Right hindlimb (tissue), 1 donor: Measurements from ENCODE around the gene ITSN1.

Experiments
- DNase-seq: peaks from one replicate; pipeline ENCODE4 v3.0.0-alpha.2; 2018

Gene ITSN1

DNA sequence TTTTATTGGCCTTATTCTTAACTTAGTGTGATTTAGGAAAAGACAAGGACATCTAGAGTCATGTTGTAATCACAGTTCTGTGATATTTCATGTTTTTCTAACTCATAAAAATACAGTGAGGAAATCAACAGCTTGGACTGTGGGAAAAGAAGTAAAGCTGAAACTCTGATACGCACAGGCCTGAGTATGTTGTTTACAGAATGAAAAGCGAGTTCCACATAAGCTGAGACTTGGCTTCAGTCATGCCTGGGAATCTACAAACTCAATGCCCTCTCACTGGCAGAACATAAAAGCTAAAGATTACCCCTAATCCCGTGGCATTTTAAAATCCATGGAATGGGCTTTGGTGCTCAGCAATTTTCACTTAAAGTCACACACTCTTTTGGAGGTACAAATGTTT, 296.9 kb downstream of the ITSN1 start:
- DNase-seq: no peak

DNA sequence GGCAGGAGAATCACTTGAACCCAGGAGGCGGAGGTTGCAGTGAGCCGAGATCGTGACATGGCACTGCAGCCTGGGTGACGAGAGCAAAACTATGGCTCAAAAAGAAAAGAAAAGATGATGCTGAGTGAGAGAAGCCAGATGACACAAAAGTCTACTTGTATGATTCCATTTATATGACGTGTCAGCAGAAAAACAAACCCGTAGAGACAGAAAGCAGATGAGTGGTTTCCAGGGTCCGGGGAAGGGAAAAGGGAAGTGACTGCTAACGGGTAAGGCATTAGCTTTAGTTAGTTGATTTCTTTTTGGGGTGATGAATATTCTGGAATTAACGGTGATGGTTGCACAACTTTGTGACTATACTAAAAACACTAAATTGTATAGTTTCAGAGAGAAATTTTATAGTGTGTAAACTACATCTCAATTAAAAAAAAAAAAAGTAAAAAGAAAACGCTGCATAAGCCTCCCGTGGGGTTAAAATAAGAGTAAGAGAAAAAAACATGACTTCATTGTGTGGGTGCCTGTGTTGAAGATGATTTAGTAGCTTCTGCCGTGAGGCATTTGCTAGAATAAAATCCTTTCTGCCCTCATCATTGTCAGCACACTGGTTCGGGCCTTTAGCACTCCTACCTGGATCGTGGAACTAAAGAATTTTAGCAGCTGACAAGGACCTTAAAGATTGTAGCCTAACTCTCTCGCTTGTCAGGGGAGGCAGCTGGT, 298.0 kb downstream of the ITSN1 start:
- no peak for DNase-seq

DNA sequence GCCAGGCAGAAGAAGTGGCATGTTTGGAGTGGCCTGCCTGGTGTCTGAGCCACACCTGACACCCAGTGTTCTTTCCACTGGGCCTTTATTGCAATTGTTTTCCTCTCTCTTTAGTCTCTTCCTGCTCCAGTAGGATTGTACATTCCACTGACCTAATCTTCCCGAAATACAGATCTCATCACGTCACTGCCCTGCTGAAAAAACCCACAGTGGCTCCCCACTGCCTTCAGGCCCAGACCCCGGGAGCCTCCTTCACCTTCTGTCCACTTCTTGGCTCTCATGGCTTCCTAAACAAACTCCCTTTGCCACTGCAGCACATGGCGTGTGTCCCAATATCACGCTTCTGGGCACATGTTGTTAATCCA, 298.6 kb downstream of the ITSN1 start:
- no peak for DNase-seq

DNA sequence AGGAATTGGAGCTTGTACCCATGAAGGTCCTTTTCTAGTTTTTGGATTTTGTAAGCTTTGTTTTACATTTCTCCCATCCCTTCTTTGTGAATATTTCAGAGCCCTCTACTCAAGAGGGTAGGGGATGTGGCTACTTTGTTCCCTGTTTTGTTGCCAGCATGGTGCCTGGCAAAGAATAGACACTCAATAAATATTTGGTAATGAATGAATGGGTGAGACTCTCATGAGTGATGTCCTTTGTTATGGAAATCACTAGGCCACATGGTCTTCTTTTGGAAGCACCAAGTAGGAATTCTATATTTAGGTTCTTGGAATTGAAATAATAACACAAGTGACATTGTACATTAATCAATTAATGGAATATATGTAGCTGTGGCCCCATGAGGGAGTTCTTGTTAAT, 300.1 kb downstream of the ITSN1 start:
- no peak for DNase-seq

DNA sequence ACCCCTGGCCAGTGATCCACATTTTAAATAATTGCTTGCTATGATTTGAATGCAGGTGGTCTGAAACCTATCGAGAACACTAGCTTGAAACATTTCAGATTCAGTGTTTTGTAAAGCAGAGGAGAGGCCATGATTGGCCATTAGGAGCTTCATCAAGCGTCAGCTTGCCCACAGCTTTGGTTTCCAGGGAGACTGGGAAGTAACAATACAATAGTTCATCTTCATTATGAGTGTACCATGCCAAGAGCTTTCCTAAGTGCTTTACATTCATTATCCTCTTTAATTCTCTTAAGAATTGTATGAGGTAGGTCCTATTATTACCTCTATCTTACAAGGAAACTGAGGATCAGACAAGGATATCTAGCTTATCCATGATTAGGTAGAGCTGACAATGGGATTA, 301.0 kb downstream of the ITSN1 start:
- no peak for DNase-seq

DNA sequence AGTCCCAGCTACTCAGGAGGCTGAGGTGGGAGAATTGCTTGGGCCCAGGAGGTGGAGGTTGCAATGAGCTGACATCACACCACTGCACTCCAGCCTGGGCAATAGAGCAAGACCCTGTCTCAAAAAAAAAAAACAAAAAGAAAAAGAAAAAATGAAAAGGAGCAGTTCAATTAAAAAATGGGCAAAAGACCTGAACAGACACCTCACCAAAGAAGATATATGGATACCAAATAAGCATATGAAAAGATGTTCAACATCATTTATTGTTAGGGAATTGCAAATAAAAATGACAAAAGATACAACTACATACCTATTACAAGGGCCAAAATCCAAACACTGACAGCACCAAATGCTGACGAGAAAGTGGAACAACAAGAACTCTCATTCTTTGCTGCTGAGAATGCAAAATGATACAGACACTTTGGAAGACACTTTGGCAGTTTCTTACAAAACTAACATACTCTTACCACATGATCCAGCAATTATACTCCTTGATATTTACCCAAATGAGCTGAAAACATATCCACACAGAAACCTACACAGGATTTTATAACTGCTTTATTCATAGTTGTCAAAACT, 302.0 kb downstream of the ITSN1 start:
- no peak for DNase-seq

DNA sequence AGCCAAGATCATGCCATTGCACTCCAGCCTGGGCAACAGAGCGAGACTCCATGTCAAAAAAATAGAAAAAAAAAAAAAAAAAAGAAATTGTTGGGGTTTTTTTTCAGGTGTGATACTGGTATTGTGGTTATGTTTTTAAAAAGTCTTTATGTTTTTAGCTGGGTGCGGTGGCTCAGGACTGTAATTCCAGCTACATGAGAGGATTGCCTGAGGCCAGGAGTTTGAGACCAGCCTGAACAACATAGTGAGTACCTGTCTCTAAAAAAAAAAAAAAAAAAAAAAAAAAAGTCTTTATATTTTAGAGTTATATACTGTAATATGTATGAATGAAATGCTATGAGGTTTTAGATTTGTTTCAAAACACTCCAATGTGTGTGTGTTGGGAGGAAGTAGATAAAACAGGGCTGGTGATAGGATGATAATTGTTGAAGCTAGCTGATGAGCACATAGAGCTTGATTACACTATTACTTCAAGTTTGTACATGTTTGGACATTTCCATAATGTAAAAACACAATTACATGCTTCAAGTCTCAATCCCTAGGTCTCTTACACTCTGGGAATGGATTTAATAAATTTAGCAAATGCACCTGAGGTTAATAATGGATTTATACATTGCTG, 303.5 kb downstream of the ITSN1 start:
- no peak for DNase-seq

DNA sequence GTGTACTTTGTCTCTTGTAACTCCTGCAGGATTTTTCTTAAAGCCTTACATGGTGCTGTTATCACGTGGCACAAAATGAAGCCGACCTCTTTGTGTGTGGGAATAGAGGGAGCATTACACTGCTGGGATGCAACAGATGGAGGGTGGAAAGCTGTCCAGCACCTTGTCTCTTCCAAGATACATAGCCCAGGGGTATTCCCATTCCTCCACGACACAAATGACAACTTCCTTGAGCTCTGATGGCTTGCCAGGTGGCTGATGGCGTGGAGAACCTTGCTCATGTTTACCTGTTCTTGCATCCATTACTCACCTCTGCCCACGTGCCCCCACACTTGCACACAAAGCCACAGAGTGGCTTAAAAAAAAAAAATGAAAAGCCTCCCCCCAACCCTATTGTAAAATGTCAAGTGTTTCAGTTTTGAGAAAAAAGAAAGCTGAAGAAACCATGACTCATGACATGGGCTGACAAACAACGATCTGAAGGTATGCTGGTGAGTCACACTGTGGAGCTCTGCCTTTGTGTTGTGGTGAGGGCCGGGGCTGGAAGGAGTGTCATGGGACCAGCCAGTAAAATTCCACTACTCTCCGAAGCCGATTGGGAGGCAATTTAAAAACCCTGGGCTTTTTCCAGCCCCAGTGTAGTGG, 305.3 kb downstream of the ITSN1 start:
- peak; percentile 67 for DNase-seq

DNA sequence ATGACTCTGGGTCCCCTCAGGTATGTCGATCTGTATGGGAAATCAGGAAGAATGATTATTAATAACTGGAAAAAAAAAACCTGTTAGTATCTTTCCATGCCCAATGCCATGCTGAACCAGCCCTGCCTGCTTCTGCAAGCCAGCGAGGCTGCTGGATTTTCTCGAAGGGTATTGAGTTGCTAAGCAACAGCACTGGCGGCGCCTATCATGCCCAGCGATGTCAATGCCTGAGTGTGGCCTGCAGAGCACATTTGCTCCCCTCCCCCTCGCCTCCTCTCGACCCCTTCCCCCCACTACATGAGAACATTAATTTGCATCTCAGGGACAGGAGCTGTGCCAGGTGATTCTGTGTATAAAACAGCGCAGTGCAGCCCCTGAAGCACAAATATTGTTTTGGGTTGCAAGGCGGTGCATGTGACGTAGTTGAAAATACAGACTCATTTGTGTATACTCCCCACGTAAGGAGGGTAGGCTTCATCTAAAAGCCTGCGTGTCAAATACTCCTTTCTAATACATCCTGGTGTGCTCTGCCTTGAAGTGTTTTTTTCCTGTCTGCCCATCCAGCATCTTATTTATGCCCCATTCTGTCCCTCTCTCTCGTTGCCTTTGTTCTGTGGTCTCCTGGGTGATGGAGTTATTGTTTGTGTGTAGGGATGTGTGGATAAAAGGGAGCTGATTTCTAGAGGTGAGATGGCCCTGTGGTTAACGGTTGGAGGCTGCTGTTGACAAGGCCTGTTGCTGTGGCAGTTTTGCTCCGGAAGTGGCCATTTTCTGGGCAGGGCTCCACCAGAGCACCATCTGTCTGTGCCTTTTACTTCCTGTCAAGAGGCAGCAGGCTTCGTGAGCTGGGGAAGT, 306.0 kb downstream of the ITSN1 start:
- peak; percentile 52 for DNase-seq

DNA sequence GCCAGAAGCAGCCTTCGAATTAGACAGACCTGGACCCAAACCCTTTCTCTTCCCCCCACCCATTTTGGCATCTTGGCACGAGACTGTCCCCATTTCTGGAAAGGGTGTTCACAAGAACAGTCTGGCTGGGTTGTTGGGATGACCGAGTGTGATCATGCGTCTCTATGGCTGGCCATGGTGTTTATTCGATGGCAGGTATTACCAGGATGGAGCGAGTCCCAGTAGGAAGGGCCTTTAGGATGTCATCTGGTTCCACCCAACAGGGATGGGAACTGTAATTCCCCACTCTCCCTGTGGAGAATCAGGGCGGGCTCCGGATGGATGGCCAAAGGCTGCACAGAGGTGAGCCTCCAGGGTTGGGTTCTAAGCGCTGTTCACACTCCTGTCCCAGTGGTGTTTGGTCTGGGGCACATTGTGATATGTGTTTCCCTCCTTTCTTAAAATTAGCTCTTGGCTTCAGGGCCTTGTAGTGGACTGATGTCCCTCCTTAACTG, 306.7 kb downstream of the ITSN1 start:
- DNase-seq: no peak
